NCI-H2081 treated with DMSO at 0.1 percent for 48 hours (cell line): ENCODE measurements around the gene PDILT.

Experiments
- DNase-seq: peaks from one replicate; lab custom pipeline; 2025; lab: John Stamatoyannopoulos, UW

The PDILT gene

GRCh38 chr16:20402651-20403050 lies 1.9 kb downstream of the PDILT start:
- no peak for DNase-seq

DNA sequence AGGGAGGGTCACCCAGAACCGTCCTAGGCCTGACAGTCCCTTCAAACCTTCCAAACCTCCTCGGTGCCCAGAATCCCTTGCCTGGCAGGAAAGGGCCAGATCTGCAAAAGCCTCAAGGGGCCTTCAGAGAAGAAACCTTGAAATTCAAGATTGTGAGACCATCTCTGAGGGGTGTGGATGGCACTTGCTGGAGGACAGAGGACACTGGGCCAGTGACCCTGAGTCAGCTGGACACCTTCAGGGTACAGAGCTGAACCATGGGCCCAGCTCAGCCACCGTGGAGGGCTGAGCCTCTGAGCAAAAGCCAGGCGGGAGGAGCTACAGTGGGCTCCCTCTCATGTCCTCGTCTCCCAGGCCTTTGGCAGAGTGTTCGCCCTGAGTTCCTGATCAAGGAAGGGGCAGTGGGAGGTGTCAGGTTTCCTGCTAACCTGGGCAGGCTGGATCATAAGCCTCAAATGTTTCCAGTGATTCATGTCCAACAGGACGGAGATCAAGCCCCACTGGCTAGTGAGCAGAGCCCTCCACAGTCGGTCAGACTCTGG lies 3.0 kb downstream of the PDILT start:
- DNase-seq = no peak

GRCh38 chr16:20401066-20401465 lies 3.5 kb downstream of the PDILT start:
- no peak for DNase-seq

DNA sequence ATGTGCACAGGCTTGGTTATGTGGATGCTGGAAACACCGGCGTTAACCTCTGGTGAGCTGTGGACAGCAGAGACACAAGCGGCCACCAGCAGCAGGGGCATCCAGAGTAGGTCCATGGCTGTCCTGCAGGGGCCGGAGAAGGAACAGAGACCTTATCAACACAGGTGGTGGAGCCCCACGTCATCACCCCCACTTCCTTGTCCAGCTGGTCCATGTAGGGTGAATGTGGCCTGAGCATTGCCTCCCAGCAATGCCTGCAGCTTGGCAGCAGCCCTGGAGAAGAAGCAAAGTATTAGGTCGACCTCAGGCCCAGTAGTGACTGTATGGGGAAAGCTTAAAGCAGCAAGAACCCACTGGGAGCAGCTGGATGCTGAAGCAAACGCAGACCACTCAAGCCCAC lies 5.4 kb downstream of the PDILT start:
- DNase-seq = no peak

DNA sequence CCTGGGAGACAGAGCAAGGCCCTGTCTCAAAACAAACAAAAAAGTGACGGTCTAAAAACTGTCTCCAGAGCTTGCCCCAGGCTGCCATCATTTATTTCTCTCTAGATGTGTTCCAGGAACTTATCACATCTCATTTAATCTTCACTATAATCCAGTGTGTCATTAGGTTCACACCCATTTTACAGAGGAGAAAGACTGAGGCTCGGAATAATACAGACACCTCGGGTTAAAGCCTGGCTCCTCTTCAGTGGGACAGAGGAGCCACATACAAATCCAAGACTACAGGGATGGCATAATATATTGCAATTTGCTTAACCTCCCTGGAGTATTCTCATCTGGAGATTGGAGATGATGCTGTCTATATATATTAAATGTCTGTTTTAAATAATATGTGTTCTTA lies 5.9 kb downstream of the PDILT start:
- DNase-seq = no peak

DNA sequence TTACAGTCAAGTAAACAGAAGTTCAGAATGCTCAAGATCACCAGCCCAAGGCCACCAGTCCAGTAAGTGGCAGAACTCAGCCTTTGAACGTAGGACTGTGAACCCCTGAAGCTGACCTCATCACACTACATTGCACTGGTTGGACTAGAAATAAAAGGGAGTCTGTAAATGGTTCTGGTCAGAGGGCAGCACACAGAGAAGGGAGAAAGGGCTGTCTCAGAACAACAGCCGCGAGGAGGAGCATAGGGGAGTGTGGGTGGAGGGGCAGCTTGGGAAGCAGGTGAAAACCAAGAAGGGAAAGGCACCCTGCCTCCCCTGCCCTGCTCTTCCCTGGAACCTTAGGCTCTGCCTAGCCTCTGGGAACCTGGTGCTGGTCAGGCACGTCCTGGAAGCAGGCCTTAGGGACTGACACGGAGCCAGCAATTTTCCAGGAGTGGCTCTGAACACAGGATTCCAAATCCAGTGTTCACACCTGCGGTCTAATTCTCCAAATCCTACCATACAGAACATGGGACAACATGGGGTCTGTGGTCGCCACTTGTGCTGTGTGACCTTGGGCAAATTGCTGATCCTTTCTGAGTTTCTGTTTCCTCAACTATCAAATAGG lies 7.0 kb downstream of the PDILT start:
- DNase-seq = no peak

DNA sequence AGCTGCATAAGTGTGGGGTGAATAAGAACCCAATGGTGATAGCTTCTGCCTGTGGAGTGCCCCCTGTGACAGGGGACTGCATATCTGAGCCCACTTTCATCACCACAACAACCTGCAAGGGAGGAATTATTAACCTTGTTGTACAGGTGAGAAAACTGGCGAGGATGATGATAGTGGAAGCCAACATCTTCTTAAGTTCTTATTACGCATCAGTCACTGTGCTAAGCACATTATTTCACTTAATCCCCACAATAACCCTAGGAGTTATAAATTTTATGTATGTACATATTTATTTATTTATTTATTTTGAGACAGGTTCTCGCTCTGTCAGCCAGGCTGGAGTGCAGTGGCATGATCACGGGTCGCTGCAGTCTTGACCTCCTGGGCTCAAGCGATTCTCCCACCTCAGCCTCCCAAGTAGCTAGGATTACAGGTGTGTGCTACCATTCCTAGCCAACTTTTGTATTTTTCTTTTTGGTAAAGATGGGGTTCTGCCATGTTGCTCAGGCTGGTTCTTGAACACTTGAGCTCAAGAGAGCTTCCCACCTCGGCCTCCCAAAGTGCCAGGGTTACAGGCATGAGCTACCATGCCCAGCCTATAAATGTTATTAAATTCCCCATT lies 7.6 kb downstream of the PDILT start:
- no peak for DNase-seq

DNA sequence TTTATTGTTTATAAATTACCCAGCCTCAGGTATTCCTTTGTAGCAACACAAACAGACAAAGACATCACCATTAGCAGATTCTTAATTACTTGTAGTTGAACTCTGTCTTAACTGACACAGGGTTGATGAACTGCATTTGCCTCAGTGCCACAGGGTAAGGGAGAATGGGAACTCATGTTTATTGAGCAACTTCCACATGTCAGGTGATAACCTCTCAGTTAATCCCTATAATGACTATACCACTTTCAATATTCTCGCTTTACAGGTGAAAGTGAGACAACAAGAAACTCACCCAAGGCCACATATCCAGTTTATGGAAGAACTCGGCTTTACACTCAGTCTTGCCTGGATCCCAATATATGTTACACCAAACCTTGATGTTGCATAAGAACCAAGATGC lies 8.6 kb downstream of the PDILT start:
- DNase-seq = no peak

DNA sequence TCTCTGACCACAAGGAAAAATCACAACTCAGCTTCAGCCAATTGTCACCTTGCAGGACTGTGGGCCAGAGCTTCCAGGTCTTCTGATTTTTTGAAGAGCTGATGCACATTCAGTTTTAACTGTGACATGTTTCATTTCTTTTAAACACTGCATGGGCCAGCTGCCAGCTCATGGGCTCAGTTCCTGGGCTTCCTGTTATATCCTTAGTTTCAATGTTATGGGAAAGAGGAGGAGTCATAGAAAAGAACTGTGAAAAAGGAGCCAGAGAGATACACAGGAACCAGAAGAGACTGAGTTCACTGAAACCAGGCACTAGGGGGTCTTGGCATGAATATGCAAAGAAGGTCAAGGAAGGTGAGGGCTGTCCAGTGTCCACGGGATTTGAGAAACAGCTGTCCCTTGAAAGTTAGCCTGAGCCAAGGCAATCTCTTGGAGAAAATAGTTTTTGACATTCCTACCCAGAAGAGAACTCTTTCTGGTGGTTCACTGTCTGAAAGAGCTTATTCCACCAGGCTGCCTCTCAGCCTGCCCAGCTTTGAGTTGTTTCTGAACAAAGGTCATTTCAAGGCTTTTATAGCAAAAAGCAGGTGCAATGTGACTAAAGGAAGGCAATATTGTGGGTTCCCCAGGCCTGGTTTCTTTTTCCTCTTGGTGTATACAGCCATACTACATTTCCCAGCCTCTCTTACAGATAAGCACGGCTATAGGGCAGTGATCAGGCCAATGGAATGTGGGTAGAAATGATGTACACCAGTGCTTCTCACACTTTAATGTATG lies 10.5 kb downstream of the PDILT start:
- no peak for DNase-seq

DNA sequence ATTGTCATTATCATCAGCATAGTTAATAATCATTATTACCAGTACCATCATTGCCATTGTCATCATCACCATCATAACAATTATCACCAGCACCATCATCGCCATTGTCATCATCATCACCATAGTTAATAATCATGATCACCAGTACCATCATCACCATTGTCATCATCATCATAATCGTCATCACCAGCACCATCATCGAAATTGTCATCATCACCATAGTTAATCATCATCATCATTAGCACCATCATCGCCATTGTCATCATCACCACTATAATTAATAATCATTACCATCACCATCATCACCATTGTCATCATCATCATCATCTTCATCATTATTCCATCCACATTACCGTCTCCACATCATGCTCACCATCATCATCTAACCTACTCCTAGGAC lies 13.5 kb downstream of the PDILT start:
- DNase-seq = no peak

DNA sequence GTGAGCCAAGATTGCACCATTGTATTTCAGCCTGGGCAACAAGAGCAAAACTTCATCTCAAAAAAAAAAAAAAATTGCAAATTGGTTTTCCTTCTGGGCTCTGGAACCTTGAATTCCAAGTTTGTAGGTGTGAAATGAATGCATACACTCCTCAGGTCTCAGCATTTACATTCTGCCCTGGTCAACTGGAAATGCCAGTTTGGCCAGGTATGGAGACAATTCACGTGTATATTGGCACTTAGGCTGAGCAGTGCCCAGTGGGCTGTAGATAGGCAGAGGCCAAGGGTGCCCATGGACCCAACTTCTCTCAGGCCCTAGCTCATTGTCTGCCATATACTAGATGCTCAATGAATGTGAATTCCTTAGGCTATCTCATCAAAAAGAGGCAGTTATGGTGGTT lies 15.7 kb downstream of the PDILT start:
- DNase-seq = no peak

DNA sequence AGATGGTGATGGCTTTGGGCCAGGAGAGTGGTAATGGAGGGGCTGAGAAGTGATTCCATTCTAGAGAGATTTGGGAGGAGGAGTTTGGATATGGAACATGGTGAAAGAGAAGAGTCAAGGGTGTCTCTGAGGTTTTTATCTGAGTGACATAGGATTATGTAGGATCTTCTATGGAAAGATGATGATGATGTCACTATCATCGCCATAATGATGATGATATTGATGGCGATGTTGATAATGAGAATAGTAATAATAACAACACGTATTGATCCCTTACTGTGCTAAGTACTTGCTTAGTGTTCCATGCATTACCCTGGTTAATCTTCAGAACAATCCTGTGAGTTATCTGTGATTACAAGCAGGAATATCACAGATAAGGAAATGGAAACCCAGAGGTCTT lies 16.6 kb downstream of the PDILT start:
- DNase-seq = no peak

DNA sequence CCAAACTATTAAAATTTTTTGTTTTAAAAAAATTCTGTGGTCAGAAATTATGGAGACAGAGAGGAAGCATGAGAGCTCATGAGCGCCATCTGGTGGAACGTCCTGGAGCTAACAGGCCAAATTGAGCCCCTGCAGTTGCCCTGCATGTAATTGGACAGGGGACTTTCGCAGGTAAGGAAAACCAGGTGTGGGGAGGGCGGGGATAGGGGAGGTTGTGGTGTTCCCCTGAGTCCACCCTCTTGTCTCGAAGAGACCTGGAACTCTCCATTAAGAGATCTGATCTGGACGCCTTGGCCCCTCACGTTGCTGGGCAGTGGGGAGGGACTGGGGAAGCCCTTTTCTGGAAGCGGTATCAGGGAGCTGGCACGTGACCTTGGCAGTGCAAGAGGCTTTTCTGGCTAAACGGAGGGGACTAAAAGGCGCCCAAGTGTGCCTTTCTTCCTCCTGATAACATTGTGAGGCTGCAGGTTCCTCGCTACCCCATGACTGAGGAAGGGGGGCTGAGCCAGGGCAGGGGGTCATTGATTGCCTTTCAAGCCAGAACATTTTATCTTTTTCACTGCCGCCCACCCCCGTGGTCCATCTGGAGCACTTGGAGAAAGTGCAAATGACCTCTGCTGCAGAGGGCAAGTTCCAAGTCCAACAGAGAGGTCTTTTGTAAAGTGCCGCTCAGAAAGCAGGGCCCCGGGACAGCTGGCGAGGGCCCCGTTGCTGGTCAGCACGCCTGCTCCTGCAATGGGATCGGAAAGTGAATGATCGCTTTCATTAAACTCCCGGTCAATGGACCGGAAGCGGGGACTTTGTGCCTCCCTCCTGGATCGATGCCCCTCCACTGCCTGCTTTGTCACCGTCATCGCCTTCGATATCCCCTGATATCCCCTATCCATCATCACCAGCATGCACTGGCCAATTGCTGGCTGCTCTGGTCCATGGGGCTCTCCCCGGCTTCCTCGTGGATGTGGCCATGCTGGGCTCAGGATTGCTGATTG lies 18.4 kb downstream of the PDILT start:
- no peak for DNase-seq

DNA sequence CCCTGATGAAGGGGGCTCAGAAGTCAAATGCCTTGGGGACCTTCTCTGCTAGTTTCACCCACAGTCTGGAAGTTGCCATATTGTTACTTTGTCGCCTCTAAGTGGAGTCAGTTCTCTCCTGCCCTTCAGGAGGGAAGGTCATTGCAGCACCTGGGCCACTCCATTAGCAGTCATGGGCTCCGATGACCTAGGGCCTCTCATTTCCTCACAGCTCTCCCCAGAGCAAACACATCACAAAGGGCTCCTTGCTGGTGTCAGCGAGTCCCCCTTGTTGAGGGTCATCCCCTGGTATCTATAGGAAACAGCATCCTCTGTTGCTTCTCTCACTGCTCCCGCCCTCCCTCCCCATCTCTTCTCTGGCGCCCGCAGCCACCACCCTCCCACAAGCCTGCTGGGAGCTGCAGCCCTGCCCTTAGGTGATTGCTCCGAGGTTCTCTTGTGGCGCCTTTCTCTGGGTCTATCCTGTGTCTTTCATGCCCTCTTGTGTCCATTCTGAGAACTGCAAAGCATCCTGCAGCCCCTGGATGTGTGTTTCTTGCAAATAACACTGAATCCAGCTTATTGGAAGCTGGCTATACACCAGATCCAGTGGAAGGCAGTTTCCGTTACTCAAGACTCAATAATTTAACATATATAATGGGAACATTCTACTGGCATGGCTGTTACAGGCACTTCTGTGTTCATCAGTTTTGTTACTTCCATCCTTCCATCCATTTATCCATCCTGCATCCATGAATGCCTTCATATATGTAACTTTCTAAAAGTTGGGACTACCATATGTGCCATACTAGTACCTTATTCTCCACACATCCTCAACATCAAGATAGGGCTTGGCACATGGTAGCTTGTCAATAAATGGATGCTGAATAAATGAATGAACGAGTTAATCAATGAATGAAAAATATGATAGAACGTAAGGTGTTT lies 21.2 kb downstream of the PDILT start:
- no peak for DNase-seq

GRCh38 chr16:20382202-20382948 lies 22.2 kb downstream of the PDILT start:
- DNase-seq = no peak

- no peak for DNase-seq
Measured at GRCh38 chr16:20380782-20381181, 23.8 kb downstream of the PDILT start.

- no peak for DNase-seq
Measured at GRCh38 chr16:20377181-20377580, 27.4 kb downstream of the PDILT start.

GRCh38 chr16:20372701-20373100 lies 31.8 kb downstream of the PDILT start:
- DNase-seq = no peak

DNA sequence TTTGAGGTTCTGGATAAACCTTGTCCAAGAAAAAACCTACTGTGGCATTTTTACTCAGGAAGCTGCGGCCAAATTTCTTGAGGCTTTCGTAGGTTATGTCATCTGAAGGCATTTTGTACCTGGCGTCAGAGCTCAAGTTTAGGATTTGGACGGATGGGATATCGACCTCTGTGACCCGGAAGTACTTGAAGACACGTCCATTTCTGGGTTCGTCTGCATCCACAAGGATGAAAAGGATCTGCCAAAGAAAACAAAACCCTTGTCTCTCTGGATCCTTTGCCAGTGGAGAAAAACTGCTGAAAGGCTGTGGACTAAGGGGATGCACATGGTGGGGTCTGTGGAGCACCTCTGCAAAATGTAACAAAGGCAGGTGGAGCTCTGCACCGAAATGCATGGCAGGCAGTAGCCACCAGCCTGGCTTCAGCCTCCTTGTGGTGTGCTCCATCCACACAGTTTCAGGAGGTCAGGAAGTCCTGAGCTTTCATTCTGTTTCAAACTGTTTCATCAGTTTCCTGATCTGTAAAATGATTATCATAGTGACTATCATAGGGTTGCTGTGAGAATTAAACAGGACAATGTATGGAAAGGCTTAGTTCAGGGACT lies 35.0 kb downstream of the PDILT start:
- DNase-seq = no peak

- no peak for DNase-seq
Measured at GRCh38 chr16:20364051-20364450, 40.5 kb downstream of the PDILT start.
